Activated CD4-positive, alpha-beta T cell treated with anti-CD3 and anti-CD28 coated beads for 1 hour (primary cell): Measurements from ENCODE around the gene WWOX.

Experiments used
- DNase-seq: peaks from one replicate; pipeline ENCODE4 v3.0.0-alpha.2; 2020

Gene WWOX

GRCh38 chr16:79104567-79104966 lies 1005.1 kb downstream of the WWOX start:
- no peak for DNase-seq

GRCh38 chr16:79107301-79107700 lies 1007.8 kb downstream of the WWOX start:
- no peak for DNase-seq

GRCh38 chr16:79109771-79110170 lies 1010.3 kb downstream of the WWOX start:
- no peak for DNase-seq

- DNase-seq: no peak
These were observed 1010.8 kb downstream of the WWOX start for GRCh38 chr16:79110242-79110641.

GRCh38 chr16:79110953-79111352 lies 1011.5 kb downstream of the WWOX start:
- DNase-seq: no peak

GRCh38 chr16:79112462-79112861 lies 1013.0 kb downstream of the WWOX start:
- DNase-seq: no peak

- DNase-seq: no peak
These were observed 1014.4 kb downstream of the WWOX start for GRCh38 chr16:79113826-79114225.

GRCh38 chr16:79114759-79115158 lies 1015.3 kb downstream of the WWOX start:
- DNase-seq: no peak

- DNase-seq: no peak
These were observed 1022.5 kb downstream of the WWOX start for GRCh38 chr16:79121906-79122305.

GRCh38 chr16:79122343-79122742 lies 1022.9 kb downstream of the WWOX start:
- no peak for DNase-seq

- no peak for DNase-seq
These were observed 1024.7 kb downstream of the WWOX start for GRCh38 chr16:79124016-79124756.

GRCh38 chr16:79127766-79128165 lies 1028.3 kb downstream of the WWOX start:
- no peak for DNase-seq

- no peak for DNase-seq
These were observed 1029.3 kb downstream of the WWOX start for GRCh38 chr16:79128706-79129105.

- DNase-seq: no peak
These were observed 1031.2 kb downstream of the WWOX start for GRCh38 chr16:79130616-79131015.

GRCh38 chr16:79131321-79132075 lies 1032.0 kb downstream of the WWOX start:
- DNase-seq: no peak

GRCh38 chr16:79132701-79133100 lies 1033.2 kb downstream of the WWOX start:
- no peak for DNase-seq

- no peak for DNase-seq
These were observed 1034.8 kb downstream of the WWOX start for GRCh38 chr16:79134300-79134699.

- no peak for DNase-seq
These were observed 1037.5 kb downstream of the WWOX start for GRCh38 chr16:79136955-79137354.

GRCh38 chr16:79137426-79137939 lies 1038.0 kb downstream of the WWOX start:
- DNase-seq: no peak

GRCh38 chr16:79139799-79140198 lies 1040.3 kb downstream of the WWOX start:
- DNase-seq: no peak

- no peak for DNase-seq
These were observed 1043.6 kb downstream of the WWOX start for GRCh38 chr16:79143026-79143425.

GRCh38 chr16:79150151-79150550 lies 1050.7 kb downstream of the WWOX start:
- no peak for DNase-seq

- DNase-seq: no peak
These were observed 1051.3 kb downstream of the WWOX start for GRCh38 chr16:79150632-79151310.

GRCh38 chr16:79154086-79154485 lies 1054.6 kb downstream of the WWOX start:
- DNase-seq: no peak
